Stimulated activated CD8-positive, alpha-beta memory T cell treated with anti-CD3 and anti-CD28 coated beads, Interleukin-15, amount 100 ng/mL, for 4 hours (primary cell): ENCODE measurements around the gene TNFSF13B.
"Not testable (repeated sequence)": the region's sequence is repeated elsewhere in the genome, so short reads cannot be mapped to it uniquely, and the experiment has no call there.

Experiments
- DNase-seq, 2 donors: peaks; one replicate each; pipeline ENCODE4 v3.0.0-alpha.2; 2020; ENCODE audit warnings: low read depth in 2 of 2

TNFSF13B gene, protein sequence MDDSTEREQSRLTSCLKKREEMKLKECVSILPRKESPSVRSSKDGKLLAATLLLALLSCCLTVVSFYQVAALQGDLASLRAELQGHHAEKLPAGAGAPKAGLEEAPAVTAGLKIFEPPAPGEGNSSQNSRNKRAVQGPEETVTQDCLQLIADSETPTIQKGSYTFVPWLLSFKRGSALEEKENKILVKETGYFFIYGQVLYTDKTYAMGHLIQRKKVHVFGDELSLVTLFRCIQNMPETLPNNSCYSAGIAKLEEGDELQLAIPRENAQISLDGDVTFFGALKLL

DNA sequence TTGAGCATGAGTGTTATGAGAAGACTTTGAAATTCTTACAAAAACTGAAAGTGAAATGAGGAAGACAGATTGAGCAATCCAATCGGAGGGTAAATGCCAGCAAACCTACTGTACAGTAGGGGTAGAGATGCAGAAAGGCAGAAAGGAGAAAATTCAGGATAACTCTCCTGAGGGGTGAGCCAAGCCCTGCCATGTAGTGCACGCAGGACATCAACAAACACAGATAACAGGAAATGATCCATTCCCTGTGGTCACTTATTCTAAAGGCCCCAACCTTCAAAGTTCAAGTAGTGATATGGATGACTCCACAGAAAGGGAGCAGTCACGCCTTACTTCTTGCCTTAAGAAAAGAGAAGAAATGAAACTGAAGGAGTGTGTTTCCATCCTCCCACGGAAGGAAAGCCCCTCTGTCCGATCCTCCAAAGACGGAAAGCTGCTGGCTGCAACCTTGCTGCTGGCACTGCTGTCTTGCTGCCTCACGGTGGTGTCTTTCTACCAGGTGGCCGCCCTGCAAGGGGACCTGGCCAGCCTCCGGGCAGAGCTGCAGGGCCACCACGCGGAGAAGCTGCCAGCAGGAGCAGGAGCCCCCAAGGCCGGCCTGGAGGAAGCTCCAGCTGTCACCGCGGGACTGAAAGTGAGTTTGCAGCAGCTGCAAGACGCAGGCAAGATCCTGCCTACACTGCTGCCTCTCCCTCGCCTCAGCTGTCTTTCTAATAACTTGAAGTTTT lies at the start of gene TNFSF13B:
Gene TNFSF13B (plus strand): TSS at position 118 of the 728 bp plus-strand sequence. CDS start 178 bp downstream, at position 296.
- DNase-seq: peak in 1 of 2 donors; percentile 7

DNA sequence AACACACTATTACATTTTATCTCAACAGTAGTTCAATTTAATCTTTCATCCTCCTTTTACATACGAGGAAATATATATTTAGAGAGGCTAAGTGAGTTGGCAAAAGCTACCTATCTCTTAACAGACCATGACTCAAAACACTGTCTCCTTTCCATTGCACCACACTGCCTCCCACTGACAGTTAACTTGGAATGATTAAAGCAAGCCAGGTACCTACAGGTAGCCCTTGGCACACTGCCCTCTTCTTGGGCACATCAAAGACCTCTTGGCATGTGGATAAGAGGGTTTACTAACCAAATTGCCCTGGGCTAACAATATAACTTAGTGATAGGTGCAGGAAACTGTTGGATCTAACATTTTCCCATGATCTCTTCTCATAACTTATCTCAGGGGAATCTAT lies 49.5 kb upstream of the TNFSF13B start:
- no peak for DNase-seq

- no peak for DNase-seq
Measured at GRCh38 chr13:108223687-108224503, 45.6 kb upstream of the TNFSF13B start.

GRCh38 chr13:108225440-108225839 lies 44.1 kb upstream of the TNFSF13B start:
- no peak for DNase-seq

- DNase-seq: no peak
Measured at GRCh38 chr13:108226184-108226583, 43.3 kb upstream of the TNFSF13B start.

- no peak for DNase-seq
Measured at GRCh38 chr13:108227651-108228272, 41.8 kb upstream of the TNFSF13B start.

GRCh38 chr13:108230377-108230776 lies 39.1 kb upstream of the TNFSF13B start:
- no peak for DNase-seq

DNA sequence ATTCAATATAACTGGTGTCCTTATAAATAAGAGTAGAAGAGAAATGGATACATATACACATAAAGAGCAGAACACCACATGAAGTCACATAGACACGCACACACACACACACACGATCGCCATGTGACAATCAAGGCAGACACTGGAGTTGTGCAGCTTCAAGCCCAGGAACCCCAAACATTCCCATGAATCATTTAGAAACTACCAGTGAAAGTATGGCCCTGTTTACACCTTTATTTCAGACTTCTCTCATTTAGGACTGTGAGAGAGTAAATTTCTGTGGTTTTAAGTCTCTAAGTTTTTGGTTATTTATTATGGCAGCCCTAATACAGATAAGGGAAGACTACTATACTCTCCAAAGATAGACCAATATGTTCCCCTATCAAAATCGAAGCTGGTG lies 20.4 kb upstream of the TNFSF13B start:
- DNase-seq: no peak

GRCh38 chr13:108257248-108257647 lies 12.3 kb upstream of the TNFSF13B start:
- no peak for DNase-seq

DNA sequence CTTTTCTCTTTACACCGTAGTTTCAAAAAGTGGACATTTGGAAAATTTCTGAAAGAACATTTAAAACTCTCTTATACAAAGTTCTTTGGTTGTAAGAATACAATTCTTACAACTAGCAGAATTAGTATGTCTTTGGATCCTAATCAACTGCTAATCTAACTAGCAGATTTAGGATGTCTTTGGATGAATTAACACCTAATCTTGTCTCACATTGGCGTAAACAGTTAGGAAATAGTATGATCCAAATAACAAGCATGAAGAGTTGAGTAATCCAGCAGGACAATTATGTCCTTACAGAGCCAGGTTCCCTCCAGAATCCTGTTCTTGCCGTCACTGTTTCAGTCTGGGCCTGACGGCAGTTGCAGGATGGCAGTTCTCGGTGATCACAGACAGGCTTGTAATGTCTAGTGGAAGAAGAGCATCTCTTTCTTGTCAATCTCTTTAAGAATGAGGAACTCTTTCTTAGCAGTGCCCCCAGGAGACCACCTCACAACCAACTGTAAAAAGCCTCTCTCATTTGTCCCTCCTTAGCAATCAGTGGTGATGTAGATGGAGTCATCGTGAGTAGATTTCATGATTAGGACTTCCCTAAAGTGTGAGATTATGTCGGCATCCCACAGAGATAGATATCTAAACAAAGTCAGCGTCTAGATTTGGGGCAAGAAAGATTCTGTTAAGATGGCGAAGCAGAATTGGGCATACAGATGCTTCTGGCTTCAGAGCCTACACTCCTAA lies 5.7 kb upstream of the TNFSF13B start:
- DNase-seq: no peak

DNA sequence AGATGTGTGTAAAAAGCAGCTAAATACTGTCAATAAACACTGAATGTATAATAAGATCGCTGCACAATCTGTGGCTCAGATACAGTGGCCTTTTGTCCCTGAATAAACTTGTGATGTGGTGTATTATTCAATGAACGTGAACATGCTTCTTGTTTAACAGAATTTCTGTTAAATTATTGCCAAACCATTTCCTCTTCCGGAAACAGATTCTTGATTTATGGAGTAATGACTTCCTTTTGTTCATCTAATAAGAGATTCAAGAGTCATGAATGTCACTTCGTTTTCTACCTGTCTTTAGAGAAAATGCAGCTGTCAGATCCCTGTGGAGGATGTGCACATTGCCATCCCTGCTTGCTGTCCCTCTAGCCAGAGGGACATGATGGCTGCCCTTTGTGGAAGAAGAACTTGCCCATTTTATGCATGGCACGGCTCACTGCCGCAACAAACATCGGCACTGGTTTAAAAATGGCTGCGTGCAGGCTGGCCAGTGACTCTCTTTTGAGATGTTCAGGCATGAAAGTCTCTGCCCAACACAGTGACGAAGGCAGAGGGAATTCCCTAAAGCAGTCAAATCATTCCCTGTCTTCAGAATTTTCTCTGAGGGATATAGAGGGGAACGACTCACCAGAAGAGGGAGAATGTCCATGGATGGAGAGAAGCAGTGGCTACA lies 3.1 kb upstream of the TNFSF13B start:
- DNase-seq: no peak

GRCh38 chr13:108267347-108267746 lies 2.2 kb upstream of the TNFSF13B start:
- DNase-seq: no peak

DNA sequence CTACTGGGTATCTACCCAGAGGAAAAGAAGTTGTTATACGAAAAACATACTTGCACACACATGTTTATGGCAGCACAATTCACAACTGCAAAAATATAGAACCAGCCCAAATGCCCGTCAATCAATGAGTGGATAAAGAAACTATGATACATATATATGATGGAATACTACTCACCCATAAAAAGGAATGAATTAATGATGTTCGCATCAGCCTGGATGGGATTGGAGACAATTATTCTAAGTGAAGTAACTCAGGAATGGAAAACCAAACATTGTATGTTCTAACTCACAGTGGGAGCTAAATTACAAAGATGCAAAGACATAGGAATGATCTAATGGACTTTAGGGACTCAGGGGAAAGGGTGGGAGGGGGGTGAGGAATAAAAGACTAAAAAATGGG lies 1.7 kb upstream of the TNFSF13B start:
- DNase-seq: not testable (repeated sequence)

DNA sequence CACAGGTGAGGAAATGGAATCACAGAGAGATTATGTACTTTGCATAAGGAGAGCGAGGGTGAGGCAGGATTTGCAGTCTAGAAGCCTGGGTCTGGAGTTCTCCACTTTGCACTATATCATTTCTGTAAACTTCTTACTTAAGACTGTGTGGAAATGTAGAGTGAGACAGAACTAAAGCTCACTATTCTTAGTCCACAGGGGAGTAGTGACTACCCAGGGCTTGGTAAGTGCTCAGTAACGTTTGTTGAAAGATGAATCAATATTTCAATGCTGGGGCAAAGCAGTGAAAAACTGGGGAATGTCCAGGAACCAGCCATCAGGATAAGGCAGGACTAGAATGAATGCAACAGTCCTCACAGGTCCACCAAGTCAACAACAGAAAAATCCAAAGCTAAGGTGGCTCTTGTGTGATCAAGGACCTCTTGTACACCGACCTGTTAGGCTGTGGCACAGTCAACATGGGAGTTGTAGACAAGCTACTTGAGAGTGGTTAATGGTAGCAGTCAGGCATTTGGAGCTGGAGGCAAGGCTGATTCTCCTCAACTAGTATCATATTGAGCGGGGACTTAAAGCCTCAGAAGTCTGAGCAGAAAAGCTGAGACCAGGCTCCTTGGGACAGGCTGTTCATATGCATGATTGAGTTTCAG lies 929 bp upstream of the TNFSF13B start:
- DNase-seq: no peak

GRCh38 chr13:108270442-108270841 lies 924 bp downstream of the TNFSF13B start:
- no peak for DNase-seq

DNA sequence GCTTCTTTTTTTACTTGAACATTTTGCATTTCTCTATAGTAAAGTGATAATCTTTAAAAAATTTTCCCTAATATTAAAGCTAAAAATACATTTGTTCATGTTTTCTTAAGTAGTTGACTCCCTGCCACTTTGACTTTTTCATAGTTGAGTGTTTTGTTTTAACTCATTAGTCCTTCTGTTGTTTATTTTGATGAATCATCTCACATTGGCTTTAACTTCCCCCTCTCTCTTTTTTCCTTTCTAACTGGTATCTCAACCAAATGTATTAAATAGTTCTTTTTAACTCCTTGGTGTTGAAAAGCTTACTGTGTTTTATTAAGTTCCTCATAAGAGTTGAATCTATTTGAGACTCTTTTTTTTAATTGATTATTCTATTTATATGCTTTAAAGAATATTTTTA lies 2.8 kb downstream of the TNFSF13B start:
- DNase-seq: no peak

- DNase-seq: no peak
Measured at GRCh38 chr13:108273429-108274118, 4.1 kb downstream of the TNFSF13B start.

- DNase-seq: no peak
Measured at GRCh38 chr13:108274718-108275117, 5.2 kb downstream of the TNFSF13B start.

DNA sequence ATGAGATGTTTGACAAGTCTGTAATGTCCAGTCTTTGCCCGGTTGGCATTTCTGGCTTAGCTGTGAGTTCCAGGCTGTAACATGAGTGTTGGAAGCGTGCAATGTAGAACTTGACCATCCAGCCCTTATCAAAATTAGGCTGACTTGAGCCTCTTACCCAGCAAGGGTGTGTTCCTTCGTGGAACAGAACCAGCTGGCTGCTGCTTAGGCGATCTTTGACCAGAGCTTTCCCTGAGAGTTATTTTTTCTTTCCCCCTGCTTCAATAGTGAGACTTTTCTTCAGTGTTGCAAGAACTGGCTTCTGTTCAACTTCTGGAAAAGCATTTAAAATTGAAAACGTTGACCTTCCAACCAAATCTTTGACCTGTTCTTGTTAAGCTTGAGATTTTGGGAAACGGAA lies 6.5 kb downstream of the TNFSF13B start:
- DNase-seq: no peak

DNA sequence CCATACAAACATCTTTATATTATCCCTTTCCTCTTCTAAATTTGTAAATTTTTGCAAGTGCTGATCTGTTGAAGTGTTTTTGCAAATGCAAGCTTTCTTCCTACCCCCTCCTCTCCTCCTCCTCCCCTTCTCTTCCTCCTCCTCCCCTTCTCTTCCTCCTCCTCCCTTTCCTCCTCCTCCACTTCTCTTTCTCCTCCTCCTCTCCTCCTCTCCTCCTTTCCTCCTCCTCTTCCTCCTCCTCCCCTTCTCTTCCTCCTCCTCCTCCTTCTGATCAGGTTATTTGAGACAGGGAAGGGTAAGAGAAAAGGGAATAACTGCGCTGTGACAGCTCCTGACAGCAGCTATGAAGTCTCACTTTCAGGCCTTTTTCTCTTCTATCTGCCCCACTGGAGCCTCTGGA lies 8.9 kb downstream of the TNFSF13B start:
- no peak for DNase-seq
